Loucy (cell line): ENCODE results near the gene OR5B12.

Source experiments
- H2AFZ ChIP-seq: fragments of 200-600 bp; sonication (generic); 2 replicates; pipeline ENCODE4 v1.6.0; 2016; ENCODE audit warnings: antibody characterized with exemption, mild to moderate bottlenecking, low read length, moderate library complexity
- H3F3A ChIP-seq: fragments of 200-600 bp; 2 replicates; pipeline ENCODE4 v1.6.0; 2016; ENCODE audit warnings: antibody characterized with exemption, low read depth, mild to moderate bottlenecking
- H3K27me3 ChIP-seq: fragments of 200-600 bp; sonication (generic); 2 replicates; pipeline ENCODE4 v1.6.1; 2014; ENCODE audit warnings: low read length, mild to moderate bottlenecking; ENCODE audit not compliant: insufficient read depth, poor library complexity, severe bottlenecking
- H3K36me3 ChIP-seq: fragments of 200-600 bp; sonication (generic); 2 replicates; pipeline ENCODE4 v1.6.1; 2016; ENCODE audit warnings: low read length; ENCODE audit not compliant: insufficient read depth
- H3K4me1 ChIP-seq: fragments of 200-600 bp; sonication (generic); 2 replicates; pipeline ENCODE4 v1.5.1; 2014; ENCODE audit warnings: low read length, mild to moderate bottlenecking; ENCODE audit not compliant: insufficient read depth, poor library complexity, severe bottlenecking
- H3K4me2 ChIP-seq: fragments of 200-600 bp; sonication (generic); 2 replicates; pipeline ENCODE4 v1.6.0; 2014; ENCODE audit warnings: antibody characterized with exemption, low read length, low read depth, mild to moderate bottlenecking; ENCODE audit not compliant: poor library complexity, severe bottlenecking
- H3K4me3 ChIP-seq: fragments of 200-600 bp; sonication (generic); 2 replicates; pipeline ENCODE4 v1.5.1; 2014; ENCODE audit warnings: low read length, mild to moderate bottlenecking, mixed read lengths; ENCODE audit not compliant: poor library complexity, severe bottlenecking
- H3K79me2 ChIP-seq: fragments of 200-600 bp; sonication (generic); 2 replicates; pipeline ENCODE4 v1.6.1; 2014; ENCODE audit warnings: low read length; ENCODE audit not compliant: insufficient read depth
- H3K9ac ChIP-seq: fragments of 200-600 bp; sonication (generic); 2 replicates; pipeline ENCODE4 v1.6.0; 2014; ENCODE audit warnings: mild to moderate bottlenecking, low read depth, low read length, moderate library complexity; ENCODE audit not compliant: poor library complexity, severe bottlenecking
- H3K9me2 ChIP-seq: fragments of 200-600 bp; sonication (generic); replicated peaks from 2 replicates; pipeline ENCODE4 v1.6.1; 2016; ENCODE audit warnings: low read depth, low read length, mixed read lengths
- H3K9me3 ChIP-seq: fragments of 200-600 bp; sonication (generic); 2 replicates; pipeline ENCODE4 v1.6.1; 2014; ENCODE audit warnings: mild to moderate bottlenecking, antibody characterized with exemption, low read length, low read depth; ENCODE audit not compliant: insufficient read depth
- H4K20me1 ChIP-seq: fragments of 200-600 bp; sonication (generic); 2 replicates; pipeline ENCODE4 v1.6.0; 2014; ENCODE audit warnings: antibody characterized with exemption, low read length, mild to moderate bottlenecking; ENCODE audit not compliant: insufficient read depth, poor library complexity, severe bottlenecking
- CTCF ChIP-seq: fragments of 200-600 bp; sonication (generic); conservative IDR thresholded peaks from 2 replicates; pipeline ENCODE4 v1.5.1; 2014; ENCODE audit warnings: mild to moderate bottlenecking, antibody characterized with exemption, low read length
- EZH2phosphoT487 ChIP-seq: fragments of 200-600 bp; IDR thresholded peaks from 2 replicates; pipeline ENCODE4 v1.6.1; 2018; ENCODE audit warnings: antibody characterized with exemption, mild to moderate bottlenecking, moderate library complexity, borderline replicate concordance

OR5B12 gene

GRCh38 chr11:58465690-58466089 is 23.7 kb upstream of the OR5B12 start:
- H3K4me1 ChIP-seq, result no peaks in the 10 kb centered on the region
- no peaks in the 10 kb centered on the region for H4K20me1 ChIP-seq
- H3K27me3 ChIP-seq, result no peaks in the 10 kb centered on the region
- H3K9me3 ChIP-seq, result no peaks in the 10 kb centered on the region
- H3K9me2 ChIP-seq, result no peaks in the 10 kb centered on the region
- no peaks in the 10 kb centered on the region for H3K79me2 ChIP-seq
- H2AFZ ChIP-seq, result no peak overlapping the region
- no peak overlapping the region for H3K9ac ChIP-seq
- no peaks in the 10 kb centered on the region for H3K36me3 ChIP-seq
- no peak overlapping the region for H3K4me2 ChIP-seq
- no peaks in the 10 kb centered on the region for H3F3A ChIP-seq
- no peak for TF ChIP-seq CTCF
- no peak for TF ChIP-seq EZH2phosphoT487
- H3K4me3 ChIP-seq, result no peak overlapping the region

GRCh38 chr11:58451585-58451984 is 9.5 kb upstream of the OR5B12 start:
- Histone ChIP-seq H3K4me2 (peak overlapping the region; percentile 9), H3K27me3 (no peaks in the 10 kb centered on the region), H3K9ac (no peak overlapping the region), H3K36me3 (no peaks in the 10 kb centered on the region), H3K79me2 (no peaks in the 10 kb centered on the region), H2AFZ (no peak overlapping the region), H3K4me1 (no peaks in the 10 kb centered on the region), H4K20me1 (no peaks in the 10 kb centered on the region), H3K9me2 (no peaks in the 10 kb centered on the region), H3K9me3 (no peaks in the 10 kb centered on the region), H3F3A (0 out of 2 replicates have a peak, but pooled peaks cover 5% of the 10 kb centered on the region), H3K4me3 (no peak overlapping the region)
- no peak for TF ChIP-seq CTCF
- TF ChIP-seq EZH2phosphoT487, result no peak

- TF ChIP-seq EZH2phosphoT487 (no peak), CTCF (no peak)
- Histone ChIP-seq H3K9me3 (no peaks in the 10 kb centered on the region), H4K20me1 (no peaks in the 10 kb centered on the region), H2AFZ (no peak overlapping the region), H3K79me2 (no peaks in the 10 kb centered on the region), H3K4me3 (no peak overlapping the region), H3K27me3 (no peaks in the 10 kb centered on the region), H3F3A (0 out of 2 replicates have a peak, but pooled peaks cover 2% of the 10 kb centered on the region), H3K36me3 (no peaks in the 10 kb centered on the region), H3K4me2 (no peak overlapping the region), H3K4me1 (no peaks in the 10 kb centered on the region), H3K9ac (no peak overlapping the region), H3K9me2 (no peaks in the 10 kb centered on the region)
Observed at GRCh38 chr11:58446294-58446693, 4.3 kb upstream of the OR5B12 start.
